HG03575 (cell line): ENCODE measurements around the gene LAMA3.

Experiments used
- ATAC-seq: cut with Tn5 transposase; IDR thresholded peaks from one replicate; pipeline ENCODE4 v1.9.1; 2021; ENCODE audit not compliant: unreplicated experiment, insufficient number of reproducible peaks, low FRiP score; ENCODE audit errors: extremely low read depth

The LAMA3 gene

DNA sequence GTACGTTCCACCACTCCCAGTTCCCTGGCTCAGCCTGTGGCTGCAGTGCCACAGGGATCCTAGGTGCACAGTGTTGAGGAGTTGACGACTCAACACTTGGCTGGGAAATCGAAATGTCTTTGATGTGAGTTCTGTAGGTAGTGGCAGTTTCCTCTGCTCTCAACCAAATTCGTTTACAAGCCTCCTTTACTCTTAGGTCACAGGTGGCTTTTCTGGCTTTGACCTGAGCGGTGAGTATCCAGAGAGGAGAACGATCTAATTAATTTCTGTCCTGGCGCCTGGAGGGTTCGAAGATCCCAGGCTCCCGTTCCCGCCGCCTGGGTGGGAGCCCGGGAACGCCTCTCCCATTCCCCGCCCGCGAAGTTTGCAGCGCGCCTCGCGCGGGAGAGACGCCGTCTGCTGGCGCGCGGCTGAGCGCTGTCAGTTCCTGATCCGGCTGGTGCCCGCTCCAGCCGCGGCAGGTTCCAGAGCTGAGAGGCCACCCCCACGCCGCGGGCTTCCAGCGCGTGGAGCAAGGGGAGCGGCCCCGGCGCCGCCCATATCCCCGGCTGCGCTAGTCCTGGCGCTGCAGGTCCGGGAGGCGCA lies at the start of gene LAMA3:
LAMA3 (plus strand) TSS at position 423 of the 585 bp plus-strand sequence. CDS start 231 bp downstream, outside the sequence.
- ATAC-seq, result no peak

DNA sequence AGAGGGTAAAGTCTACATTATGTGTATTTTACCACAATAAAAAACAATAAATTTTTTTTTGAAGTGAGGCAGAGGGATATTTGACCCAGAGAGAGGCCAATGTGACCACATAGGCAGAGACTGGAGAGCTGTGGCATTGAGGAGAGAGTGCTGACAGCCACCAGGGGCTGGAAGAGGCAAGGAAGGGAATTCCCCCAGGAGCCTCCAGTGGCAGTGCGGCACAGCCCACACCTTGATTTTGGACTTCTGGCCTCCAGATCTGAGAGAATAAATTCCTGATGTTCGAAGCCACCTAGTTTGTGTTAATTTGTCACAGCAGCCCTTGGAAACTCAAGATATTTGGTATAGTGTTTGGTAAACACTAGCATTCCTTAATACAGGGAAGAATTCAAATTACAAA lies 49.2 kb upstream of the LAMA3 start:
- no peak for ATAC-seq

GRCh38 chr18:23641143-23641720 lies 48.0 kb upstream of the LAMA3 start:
- no peak for ATAC-seq

DNA sequence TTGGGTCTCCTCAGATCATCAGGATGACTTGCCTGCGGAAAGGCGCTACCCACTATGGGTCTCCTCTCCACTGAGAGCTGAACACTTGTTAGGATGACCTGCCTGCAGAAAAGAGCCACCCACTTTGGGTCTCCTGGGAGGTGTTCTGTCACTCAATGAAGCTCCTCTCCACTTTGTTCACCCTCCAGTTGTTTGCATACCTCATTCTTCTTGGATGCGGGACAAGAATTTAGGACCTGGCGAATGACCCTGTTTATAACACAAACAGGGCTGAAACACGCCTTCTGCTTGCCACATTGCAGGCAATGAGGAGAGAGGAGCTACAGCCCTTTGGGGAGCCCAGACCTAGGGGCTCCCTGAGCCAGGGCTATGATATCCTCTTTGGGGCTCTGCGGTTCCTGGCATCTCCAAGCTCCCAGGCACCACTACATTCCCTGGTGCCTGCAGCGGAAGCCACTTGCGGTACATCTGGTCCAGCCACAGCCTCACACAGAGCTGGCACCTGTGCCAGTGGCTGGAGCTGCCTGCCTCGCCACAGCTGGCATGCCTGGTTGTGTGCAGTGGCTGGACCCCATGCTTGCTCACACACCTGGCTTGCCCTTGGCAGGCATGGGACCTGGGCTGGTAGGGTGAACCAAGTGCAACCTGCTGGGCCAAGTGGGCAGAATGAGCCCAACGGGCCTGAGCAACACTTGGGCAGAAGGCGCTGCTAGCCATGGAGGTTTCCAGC lies 47.2 kb upstream of the LAMA3 start:
- no peak for ATAC-seq

DNA sequence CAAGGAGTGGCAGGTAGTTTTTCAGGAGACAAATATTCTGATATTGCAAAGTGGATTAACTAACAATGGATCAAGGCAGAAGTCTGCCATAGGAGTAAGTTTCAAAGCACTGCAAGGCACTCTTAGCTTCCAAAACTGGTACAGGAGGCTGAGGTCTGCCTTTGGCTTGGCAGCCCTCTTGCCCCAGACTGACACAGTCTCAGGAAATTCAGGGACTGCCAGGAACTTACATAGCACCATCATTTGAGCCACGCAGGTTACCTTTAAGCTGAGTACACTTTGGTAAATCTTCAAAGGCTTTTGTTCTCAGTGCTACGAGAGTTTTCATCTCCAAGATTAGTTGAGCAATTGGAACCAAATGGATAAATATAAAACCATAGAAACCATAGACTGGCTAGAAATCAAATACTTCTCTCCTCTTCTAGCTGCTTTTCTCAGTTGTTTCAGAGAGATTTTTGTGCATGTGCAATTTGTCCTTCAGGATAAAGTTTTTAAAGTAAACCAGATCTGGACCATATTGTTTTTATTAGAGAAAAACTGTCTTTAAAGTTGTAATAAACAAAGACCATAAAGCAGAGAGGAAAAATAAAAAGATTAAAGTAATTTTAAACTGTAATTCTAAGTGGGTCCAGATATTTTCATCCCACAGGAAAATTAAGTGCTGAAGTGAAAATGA lies 45.3 kb upstream of the LAMA3 start:
- ATAC-seq, result no peak

GRCh38 chr18:23645568-23646175 lies 43.6 kb upstream of the LAMA3 start:
- no peak for ATAC-seq

- ATAC-seq, result no peak
Measured at GRCh38 chr18:23646282-23646681, 43.0 kb upstream of the LAMA3 start.

- ATAC-seq, result no peak
Measured at GRCh38 chr18:23648456-23648855, 40.8 kb upstream of the LAMA3 start.

DNA sequence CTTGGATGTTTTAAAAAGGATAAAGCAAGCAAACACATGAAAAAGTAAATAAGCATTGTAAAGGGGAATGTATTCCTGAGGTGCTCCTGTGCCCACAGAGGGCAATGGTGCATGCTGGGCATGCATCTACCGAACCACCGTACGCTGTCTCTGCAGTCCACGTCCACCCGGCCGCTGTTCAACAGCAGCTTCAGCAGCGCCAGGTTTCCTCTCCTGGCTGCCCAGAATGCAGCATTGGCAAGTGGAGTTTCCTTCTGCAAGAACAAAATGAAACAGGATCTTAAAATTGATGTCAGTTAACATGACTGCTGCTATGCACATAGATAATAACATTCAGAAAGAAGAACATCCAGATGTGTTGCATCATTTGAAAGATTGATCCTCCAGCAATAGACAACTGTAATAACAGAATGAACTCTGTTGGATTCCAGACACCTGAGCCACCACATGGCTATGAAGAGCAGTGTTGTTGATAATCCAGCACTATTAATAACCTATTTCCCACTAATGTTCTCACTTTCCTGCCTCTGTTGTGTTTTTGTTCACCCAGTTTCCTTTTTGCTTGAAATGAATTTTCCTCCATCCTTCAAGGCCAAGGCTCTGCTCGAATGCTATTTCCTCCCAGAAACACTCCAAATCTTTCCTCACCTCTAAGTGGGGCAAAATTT lies 40.2 kb upstream of the LAMA3 start:
- no peak for ATAC-seq

DNA sequence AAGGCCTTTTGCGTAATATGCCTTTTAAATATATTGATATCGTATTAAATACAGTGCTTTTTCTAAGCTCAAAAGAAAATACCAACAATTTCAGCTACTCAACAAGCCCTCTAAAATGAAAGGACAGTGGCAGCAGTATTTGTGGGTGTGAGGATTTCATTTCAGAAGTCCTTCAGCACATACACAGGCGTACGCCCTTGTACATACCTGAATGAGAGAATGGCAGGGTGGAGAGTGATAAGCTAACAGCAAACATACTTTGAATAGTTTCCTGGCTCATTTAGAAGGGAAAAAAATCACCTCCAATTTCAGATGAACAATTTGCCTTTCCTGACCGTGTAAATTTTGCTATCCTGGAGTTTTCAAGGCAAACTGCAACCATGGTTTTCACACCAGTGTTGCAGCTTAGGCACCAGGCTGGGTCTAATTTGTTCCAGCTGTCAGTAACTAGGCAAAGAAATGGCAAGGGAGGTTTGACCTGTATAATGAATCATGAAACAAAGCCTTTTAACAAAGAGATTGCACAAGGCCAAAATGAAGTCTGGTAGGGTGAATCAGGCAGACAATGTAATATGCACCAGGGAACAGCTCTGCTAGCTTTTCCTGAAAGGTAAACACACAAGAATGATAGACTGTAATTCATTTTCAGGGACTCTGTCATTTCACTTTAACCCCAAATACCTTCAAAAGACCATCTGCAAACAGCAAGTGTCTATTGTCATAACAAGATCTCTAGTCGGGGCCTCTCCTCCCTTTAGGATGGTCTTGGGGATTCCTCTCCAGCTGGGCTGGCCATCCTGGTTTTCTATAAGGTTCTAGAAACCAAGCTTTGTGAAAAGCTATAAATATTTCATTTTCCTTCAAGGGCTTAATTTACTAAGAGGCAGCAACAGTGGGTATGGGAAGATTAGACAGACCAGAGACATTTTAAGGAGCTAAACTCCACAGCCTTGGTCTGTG lies 38.0 kb upstream of the LAMA3 start:
- ATAC-seq, result no peak

DNA sequence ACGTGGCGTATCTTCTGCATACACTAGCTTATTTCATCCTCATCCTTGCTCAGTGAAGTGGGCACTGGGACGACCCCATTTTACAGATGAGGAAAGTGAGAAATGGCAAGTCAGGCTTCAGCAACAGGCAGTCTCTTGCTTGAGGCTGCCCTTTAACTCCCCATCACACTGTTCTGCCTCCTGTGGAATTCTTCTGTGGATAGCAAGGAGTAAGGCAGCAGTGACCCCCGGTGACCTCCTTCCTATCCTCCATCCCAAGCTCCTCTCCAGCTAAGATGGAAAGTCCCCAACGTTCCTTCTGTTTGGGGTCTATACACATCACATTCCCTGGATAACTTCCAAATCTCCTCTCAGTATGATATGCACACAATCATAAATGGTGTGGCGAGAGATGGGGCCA lies 37.0 kb upstream of the LAMA3 start:
- no peak for ATAC-seq

GRCh38 chr18:23658285-23658684 lies 31.0 kb upstream of the LAMA3 start:
- no peak for ATAC-seq

DNA sequence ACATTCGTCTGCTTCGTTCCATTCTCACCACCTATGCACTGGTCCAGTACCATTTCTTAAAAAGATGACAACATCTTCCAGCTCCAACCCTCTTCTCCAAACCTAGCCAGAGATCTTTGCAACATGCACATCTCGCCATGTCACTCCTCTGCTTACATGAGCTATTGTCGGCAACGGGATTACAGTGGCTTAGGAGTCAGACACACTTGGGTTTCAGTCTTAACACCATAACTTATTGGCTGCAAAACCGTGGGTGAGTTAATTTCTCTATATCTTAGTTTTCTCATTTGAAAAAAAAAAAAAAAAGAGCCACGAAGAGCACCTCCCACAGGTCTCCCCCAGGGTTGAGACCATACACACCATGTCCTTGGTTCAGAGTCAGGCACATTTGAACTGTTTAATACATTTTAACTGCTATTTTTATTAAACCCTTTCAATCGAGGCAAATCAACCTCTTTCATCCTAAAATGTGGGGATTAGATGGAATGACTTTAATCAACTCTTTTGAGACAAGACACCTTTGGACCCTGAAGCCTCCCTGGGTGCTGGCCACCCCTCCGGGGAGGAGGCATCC lies 27.4 kb upstream of the LAMA3 start:
- ATAC-seq, result no peak

- ATAC-seq, result no peak
Measured at GRCh38 chr18:23662309-23663263, 26.7 kb upstream of the LAMA3 start, which contains the start of gene ANKRD29. Gene ANKRD29, minus strand, starts transcription at chr18:23662911. Its CDS starts 181 bp downstream, at chr18:23662730.

- ATAC-seq, result no peak
Measured at GRCh38 chr18:23664674-23665073, 24.6 kb upstream of the LAMA3 start.

- ATAC-seq, result no peak
Measured at GRCh38 chr18:23667114-23667513, 22.1 kb upstream of the LAMA3 start.

DNA sequence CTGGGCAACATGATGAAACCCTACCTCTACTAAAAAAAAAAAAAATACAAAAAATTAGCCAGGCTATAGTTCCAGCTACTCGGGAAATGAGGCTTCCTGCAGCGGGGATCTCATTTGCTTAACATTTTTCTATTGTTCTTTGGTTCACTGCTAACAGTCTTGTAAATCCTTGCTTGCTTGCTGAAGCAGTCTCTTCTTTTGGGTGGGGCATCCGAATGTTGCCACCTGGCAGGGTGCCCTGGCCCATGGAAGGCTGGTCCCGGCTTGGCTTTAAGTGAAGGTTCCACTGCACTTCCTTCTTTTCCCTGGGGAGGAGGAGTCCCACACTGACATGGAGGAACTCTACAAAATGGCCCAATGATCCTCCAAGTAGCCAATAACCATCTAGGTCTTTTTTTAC lies 20.5 kb upstream of the LAMA3 start:
- ATAC-seq, result no peak
